ENCODE data around the gene PSMA6. TPM values are rescaled to one million over a fixed set of nuclear protein-coding genes. Genes with fewer than 3 reads are reported as not detected.

PSMA6 gene
- total and polyA plus RNA-seq, 10 of the 15 experiments (the other 5 are each of a cell fraction or from before 2014, with no cell fraction given) = 267 to 1,363 (median 402) TPM

DNA sequence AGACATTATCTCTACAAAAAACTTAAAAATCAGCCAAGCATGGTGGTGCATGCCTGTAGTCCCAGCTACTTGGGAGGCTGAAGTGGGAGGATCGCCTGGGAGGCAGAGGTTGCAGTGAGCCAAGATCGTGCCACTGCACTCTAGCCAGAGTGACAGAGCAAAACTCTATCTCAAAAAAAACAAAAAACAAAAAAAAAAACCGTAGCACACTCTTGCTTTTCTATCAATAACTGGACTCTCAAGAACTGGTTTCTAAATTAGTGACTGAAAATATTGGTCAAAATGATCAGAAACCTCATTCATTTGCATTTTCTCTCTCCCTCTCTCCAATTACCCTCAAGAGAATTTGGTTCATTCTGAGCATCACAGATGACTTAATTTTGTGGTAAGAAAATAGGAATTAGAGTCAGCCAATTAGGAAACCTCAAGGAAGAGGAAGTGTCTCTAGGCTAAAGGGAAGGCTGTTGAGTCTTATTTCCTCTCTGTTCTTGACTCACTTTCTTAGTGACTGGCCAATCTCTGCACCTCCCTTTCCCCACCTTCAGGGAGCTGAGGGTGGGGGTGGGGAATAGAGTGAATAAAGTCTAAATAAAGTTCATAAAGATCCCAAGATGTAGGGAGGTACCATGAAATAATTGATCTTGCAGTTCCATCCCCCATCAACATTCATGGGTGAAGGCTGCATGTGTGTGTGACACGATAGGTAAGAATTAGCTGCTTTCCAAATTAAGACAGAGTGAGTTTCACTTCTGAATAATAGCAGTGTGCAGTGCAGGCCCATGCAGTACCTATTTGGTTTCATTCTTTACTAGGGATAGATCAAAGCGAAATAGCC lies 6.8 kb upstream of the PSMA6 start (continued):
- TF ChIP-seq RCOR1 (conservative IDR thresholded peaks at IDR 0.05; ENCODE audit: low read depth, low read length) (0 out of 2 replicates have a peak, but pooled peaks have one; percentile 58), SREBF1 (IDR thresholded peaks at IDR 0.05; ENCODE audit: low read length) (0 out of 2 replicates have a peak, but pooled peaks have one; percentile 18), NKRF (conservative IDR thresholded peaks at IDR 0.05) (no peak), GATAD2B (conservative IDR thresholded peaks at IDR 0.05; ENCODE audit: low read depth) (peak; percentile 79), NR2F1 (conservative IDR thresholded peaks at IDR 0.05) (peak; percentile 57), SMAD5 (IDR thresholded peaks at IDR 0.05; ENCODE audit: low read depth) (no peak), DPF2 (IDR thresholded peaks at IDR 0.05) (peak; percentile 96)

GRCh38 chr14:35286003-35286600 lies 6.1 kb upstream of the PSMA6 start:
- Histone ChIP-seq H3K4me1 (ENCODE audit: control insufficient read depth, insufficient read depth, low read length) (peaks cover 51% of the 10 kb centered on the region), H4K20me1 (ENCODE audit: control insufficient read depth, insufficient read depth) (no peaks in the 10 kb centered on the region), H3K27ac (ENCODE audit: control insufficient read depth, insufficient read depth) (peak overlapping the region; percentile 91), H3K9me3 (replicated peaks; ENCODE audit: control insufficient read depth, insufficient read depth, low read length) (no peaks in the 10 kb centered on the region), H2AFZ (ENCODE audit: control insufficient read depth, low read depth, low read length) (no peak overlapping the region; the same call in 1 of the 2 replicates), H3K4me2 (ENCODE audit: control insufficient read depth, insufficient read depth) (peak overlapping the region; percentile 99), H3K36me3 (ENCODE audit: control insufficient read depth in 2 of 2, insufficient read depth in 2 of 2, low read length in 1 of 2) (no peaks in the 10 kb centered on the region), H3K27me3 (replicated peaks in 1 of 2; ENCODE audit: control insufficient read depth in 2 of 2, insufficient read depth in 2 of 2, low read length in 1 of 2) (no peaks in the 10 kb centered on the region), H3K9ac (ENCODE audit: control insufficient read depth, insufficient read depth, low read length) (peak overlapping the region; percentile 55), H3K4me3 (peak overlapping the region; percentile 51), H3K79me2 (ENCODE audit: control insufficient read depth, insufficient read depth, low read length) (no peaks in the 10 kb centered on the region; the same call in none of the 2 replicates)
- DNase-seq (ENCODE audit: low read depth, low spot score) (no peak), ATAC-seq (no peak), FAIRE-seq (no peak)
- ChIA-PET POLR2A (interaction anchor here (0.6 to 8.5 kb wide), 10 partner anchors 9 to 131 kb away, joined by 3 to 93 read pairs (median 5); partner anchors contain the start of gene NFKBIA), CTCF (interaction anchor here (0.5 to 4.1 kb wide), 11 partner anchors 11 to 164 kb away, joined by 3 to 42 read pairs (median 9); partner anchors contain the start of genes NFKBIA and PPP2R3C), SMC1A (ENCODE audit: uncharacterized antibody, unreplicated experiment) (interaction anchor here (0.6 to 7.2 kb wide), 28 partner anchors 9 to 163 kb away, joined by 3 to 74 read pairs (median 5); partner anchors contain the start of gene NFKBIA), RAD21 (ENCODE audit: unreplicated experiment) (interaction anchor here (0.7 to 5.8 kb wide), 20 partner anchors 9 to 145 kb away, joined by 3 to 96 read pairs (median 6); partner anchors contain the start of gene NFKBIA)
- 9% methylated on average over 8 of the region's 8 CpGs for WGBS (ENCODE audit: insufficient coverage, insufficient replicate concordance, low lambda C conversion rate, missing lambda C conversion rate)
- in situ Hi-C loops (cut with MboI) (loop anchor here (10.0 kb wide), 1 partner anchor 119 kb away; the partner anchor contains the start of gene NFKBIA), intact Hi-C loops (cut with micrococcal nuclease; ENCODE audit: unreplicated experiment) (loop anchor here (5.0 kb wide), 2 partner anchors 59 to 164 kb away; partner anchors contain the start of genes PPP2R3C and PRORP)
- BruUV-seq (replicated peaks) = no TSS peak
- TF ChIP-seq ZBTB33 (IDR thresholded peaks at IDR 0.05) (no peak), EZH2 (IDR thresholded peaks at IDR 0.05; ENCODE audit: borderline replicate concordance, control insufficient read depth, low read depth, low read length) (no peak), SMAD1 (IDR thresholded peaks at IDR 0.05; ENCODE audit: low read depth, partially characterized antibody) (no peak), RUNX3 (IDR thresholded peaks at IDR 0.05; ENCODE audit: low read length) (peak; percentile 50), EGR1 (IDR thresholded peaks at IDR 0.05; ENCODE audit: borderline replicate concordance in 1 of 2, low read depth in 2 of 2, low read length in 2 of 2) (no peak)
- TF ChIP-seq, protein P1, sequence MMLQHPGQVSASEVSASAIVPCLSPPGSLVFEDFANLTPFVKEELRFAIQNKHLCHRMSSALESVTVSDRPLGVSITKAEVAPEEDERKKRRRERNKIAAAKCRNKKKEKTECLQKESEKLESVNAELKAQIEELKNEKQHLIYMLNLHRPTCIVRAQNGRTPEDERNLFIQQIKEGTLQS (IDR thresholded peaks at IDR 0.05; ENCODE audit: borderline replicate concordance, extremely low read depth, low read depth, low read length) = no peak

Measured in GM12878 (cell line).